Keratinocyte (primary cell): Measurements from ENCODE around the gene PNMA6E.

Experiments
- CTCF ChIP-seq, 3 experiments: IDR thresholded peaks in 1 of 3; conservative IDR thresholded peaks in 1 of 3; optimal IDR thresholded peaks in 1 of 3; 2 replicates in 2 of 3; 3 replicates in 1 of 3; pipeline versions ENCODE3 to v1.5.1; 2011; ENCODE audit warnings: low read length in 3 of 3, mild to moderate bottlenecking in 3 of 3, moderate library complexity in 2 of 3, control low read depth in 1 of 3, inconsistent platforms in 1 of 3; ENCODE audit not compliant: insufficient read depth in 2 of 3; ENCODE audit errors: extremely low read depth in 1 of 3
- EZH2 ChIP-seq: IDR thresholded peaks from one replicate; pipeline ENCODE4 v1.6.1; 2012; ENCODE audit warnings: inconsistent platforms, mild to moderate bottlenecking, low read length, moderate library complexity

DNA sequence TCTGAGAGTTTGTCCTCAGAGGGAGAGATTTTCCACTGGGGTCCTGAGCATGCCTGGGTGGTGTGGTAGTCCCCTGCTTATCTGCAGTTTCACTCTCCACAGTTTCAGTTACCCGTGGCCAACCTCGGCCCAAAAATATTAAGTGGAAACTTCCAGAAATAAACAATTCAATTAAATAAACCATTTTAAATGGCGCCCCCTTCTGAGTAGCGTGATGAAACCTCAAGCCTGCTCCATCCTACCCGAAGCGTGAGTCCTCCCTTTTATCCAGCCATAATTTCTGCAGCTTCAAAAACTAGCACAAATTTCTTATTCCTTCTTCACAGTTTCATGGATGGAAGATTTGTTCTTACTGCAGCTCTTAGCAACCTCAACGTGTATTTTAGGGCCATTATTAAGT, 26.7 kb downstream of the PNMA6E start:
- TF ChIP-seq CTCF (optimal IDR thresholded peaks at IDR 0.05 in 1 of 3, IDR thresholded peaks at IDR 0.05 in 1 of 3, conservative IDR thresholded peaks at IDR 0.05 in 1 of 3; ENCODE audit: extremely low read depth in 1 of 3, insufficient read depth in 2 of 3, low read length in 3 of 3) (no peak), EZH2 (no peak)
